GM21786 (cell line): ENCODE data around the gene GALNT16.
"Not testable (repeated sequence)": the region's sequence is repeated elsewhere in the genome, so short reads cannot be mapped to it uniquely, and the experiment has no call there.

ENCODE experiments used
- ATAC-seq: cut with Tn5 transposase; IDR thresholded peaks from one replicate; pipeline ENCODE4 v1.9.1; 2021; ENCODE audit not compliant: unreplicated experiment

The GALNT16 gene

GRCh38 chr14:69284170-69284569 lies 24.2 kb downstream of the GALNT16 start:
- no peak for ATAC-seq

- no peak for ATAC-seq
These were observed 25.8 kb downstream of the GALNT16 start for GRCh38 chr14:69285661-69286255.

DNA sequence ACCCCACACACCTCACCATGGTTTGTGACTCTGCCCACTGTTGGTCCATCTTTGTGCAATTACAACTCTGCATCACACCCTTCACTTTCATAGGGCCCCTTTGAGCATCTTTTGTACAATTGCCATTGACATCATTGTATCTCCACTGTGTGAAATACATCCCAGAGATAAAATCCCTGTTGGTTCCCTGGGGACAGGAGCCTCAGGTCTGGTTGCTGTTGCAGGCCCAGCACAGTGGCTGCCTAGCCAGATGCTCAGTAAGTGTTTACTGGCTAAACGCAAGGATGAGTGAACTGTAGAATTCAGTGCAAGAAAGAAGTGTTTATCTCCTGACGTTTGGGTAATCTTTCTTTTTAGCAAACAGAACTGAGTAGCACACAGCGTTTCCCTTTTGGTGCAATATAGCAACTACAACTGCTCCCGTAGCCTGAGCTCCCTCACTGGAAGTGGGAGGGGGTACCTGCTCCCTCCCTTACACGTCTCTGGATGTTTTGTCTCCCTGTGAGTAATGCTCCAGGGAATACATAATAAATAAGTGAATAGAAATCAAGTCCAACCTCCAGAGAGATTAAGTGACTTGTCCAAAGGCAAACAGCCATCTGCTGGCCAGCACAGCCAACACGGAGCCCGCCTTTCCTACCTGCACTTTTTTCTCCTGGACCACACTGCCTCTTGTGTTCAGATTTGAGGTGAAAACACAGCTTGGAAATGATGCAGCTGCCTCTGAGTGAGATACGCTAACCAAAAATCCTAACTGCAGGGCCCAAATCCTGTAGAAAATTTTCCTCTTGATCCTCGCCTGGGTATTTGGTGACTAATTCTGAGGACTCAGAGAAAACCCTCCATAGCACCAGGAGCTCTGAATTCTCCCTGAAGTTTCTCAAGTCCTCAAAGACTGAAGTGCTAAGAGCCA lies 27.4 kb downstream of the GALNT16 start:
- no peak for ATAC-seq

DNA sequence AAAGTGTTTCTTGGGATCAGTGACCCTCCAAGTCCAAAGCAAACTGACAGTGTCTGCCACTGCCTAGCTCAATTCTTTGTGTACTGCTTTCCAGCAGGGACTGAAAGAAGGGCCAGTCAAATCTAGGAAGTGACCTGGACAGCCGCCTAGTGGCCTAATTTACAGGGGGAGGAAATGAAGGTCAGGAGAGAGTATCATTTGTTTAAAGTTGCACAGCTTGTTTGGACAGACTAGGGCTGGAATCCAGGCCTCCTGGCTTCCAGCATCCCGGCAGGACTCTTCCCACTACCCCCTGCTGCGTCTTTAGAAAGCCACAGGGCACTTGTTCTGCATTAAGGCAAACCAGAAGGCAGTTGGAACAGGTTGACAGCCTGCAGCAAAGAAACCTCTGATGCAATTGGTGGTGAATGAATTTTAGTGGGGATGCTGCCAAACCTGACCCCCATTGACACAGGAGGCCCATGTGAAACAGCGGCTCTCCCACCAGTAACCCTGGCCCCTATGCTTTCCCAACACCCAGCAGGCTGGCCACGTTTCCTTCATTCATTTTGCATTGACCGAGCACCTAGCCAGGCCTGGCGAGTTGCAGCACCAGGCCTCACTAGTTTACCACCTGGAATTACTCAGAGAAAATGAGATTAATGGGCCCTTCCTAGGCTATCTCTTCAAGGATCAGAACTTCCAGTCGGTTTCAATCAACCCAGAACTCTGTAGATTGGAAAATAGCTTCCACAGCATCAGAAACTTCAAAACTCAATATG lies 28.2 kb downstream of the GALNT16 start:
- ATAC-seq = no peak

- ATAC-seq = no peak
These were observed 29.2 kb downstream of the GALNT16 start for GRCh38 chr14:69288956-69289705.

DNA sequence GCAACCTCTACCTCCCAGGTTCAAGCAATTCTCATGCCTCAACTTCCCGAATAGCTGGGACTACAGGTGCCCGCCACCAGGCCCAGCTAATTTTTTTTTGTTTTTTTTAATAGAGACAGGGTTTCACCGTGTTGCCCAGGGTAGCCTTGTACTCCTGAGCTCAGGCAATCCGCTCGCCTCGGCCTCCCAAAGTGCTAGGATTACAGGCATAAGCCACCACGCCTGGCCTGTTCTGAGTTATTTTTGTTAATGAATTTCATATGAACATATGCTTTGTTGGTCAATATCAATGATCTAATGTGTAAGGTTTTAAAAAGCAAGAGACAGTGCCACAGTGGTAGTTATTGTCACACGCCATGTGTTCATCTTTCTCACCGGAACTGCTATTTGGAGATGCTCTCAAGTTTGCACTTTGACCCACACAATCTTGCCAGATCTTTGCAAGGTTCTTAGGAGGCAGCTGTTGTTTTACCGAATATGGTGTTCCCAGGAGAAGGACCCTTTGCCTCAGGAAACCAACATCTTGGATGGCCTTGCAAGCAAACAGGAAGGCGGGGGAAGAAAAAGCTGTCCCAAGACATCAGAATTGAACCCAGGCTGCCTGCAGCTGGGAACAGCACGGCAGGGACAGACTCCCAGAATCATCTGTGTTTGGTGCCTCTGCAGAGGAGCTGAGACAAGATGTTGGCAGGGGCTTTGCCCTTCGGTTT lies 30.0 kb downstream of the GALNT16 start:
- ATAC-seq = no peak

- ATAC-seq = not testable (repeated sequence)
These were observed 30.9 kb downstream of the GALNT16 start for GRCh38 chr14:69290881-69291280.

DNA sequence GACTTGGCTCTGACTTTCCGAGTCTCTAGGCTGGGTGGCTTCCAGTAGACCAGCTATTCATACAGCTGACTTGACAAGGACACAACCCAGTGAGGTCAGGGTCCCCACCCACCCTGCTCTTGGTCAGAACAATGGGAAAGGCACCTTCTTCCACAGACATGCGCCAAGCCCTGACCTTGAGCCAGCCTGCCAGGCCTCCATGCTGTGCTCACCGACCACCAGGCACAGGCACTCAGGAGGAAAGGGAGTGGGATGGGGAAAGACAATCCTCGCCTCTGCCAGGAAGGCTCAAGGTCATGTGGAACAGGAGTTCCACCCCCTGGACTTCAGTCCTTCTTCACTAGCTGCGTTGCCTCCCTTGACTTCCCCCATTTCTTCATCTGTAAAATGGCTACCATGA lies 31.4 kb downstream of the GALNT16 start:
- ATAC-seq = no peak

- ATAC-seq = no peak
These were observed 32.1 kb downstream of the GALNT16 start for GRCh38 chr14:69291891-69292561.

GRCh38 chr14:69298131-69299071 lies 38.4 kb downstream of the GALNT16 start:
- no peak for ATAC-seq

DNA sequence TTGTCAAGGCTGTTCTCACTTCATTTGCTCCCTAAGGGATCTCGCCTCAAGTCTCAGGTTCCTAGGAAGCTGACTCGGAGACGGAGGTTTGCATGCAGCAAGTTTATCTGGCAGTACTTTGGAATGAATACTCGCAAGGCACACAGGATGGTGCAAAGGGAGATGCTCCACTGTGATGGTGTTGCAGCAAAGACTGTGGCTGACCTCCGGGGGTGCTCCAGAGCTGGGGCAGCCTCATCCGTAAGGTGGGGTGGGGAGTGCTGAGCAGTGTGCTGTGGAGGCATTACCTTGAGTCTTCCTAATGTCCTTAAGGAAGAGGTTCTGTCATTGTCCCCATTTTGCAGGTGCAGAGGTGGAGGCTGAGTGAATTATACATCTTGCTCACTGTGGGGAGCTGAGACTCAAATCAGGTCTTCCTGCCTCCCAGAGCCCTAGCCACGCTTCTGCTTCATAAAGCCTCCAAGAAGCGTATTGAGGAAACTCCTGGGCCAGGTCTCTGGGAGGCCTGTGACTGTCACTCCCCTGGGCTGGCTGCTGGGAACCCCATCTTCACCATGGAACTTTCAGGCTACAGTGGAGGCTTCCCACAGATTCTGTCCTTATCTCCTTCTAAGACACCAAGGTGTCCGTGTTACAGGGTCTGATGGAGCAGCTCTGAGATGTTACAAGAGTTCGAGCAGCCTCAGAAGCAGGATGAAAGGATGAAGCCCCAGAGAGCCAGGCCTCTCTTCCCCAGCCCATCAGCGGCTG lies 39.5 kb downstream of the GALNT16 start:
- no peak for ATAC-seq

- no peak for ATAC-seq
These were observed 40.8 kb downstream of the GALNT16 start for GRCh38 chr14:69300601-69301221.

DNA sequence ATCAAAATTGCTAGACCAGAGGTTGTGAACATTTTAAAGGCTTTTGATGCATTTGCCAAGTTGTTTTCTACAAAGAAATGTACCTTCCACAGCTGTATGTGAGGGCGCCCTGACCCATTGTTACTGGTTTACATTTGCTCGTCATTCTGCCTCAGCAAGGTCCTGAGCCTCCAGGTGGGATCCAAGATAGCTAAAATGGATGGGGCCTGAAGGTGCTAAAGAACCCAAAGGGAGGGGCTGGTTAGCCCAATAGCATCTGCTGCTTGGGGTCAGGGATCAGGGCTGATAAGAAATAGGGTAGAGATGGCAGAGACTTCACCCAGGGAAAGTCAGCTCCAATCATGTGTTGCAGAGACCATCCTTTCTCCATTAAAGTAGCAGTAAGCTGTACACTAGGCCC lies 43.1 kb downstream of the GALNT16 start:
- ATAC-seq = no peak

GRCh38 chr14:69312608-69313007 lies 52.6 kb downstream of the GALNT16 start:
- no peak for ATAC-seq

- ATAC-seq = no peak
These were observed 53.2 kb downstream of the GALNT16 start for GRCh38 chr14:69313176-69313575.

DNA sequence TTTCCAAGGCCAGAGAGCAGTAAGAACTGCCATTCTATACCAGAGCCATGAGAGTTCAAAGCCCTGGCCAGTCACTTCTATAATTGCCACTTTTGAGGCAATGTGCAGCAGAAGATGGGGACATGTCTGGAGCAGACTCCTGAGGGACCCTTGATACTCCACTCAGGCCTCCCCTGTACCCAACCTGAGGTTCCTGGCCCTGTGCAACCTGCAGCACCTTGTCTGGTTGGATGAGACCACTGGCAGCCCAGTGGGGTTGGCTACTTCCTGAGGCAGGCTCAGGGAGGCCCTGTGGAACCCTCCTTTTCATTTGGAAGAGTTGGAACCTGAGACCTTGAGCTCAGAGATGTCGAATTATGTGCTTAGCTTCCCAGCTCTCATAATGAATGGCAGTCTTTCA lies 54.4 kb downstream of the GALNT16 start:
- ATAC-seq = no peak

- no peak for ATAC-seq
These were observed 55.3 kb downstream of the GALNT16 start for GRCh38 chr14:69315301-69315700.
